Astrocyte of the spinal cord (primary cell): ENCODE measurements around the gene RAET1E.

Experiments
- DNase-seq: peaks from one replicate; pipeline ENCODE4 v3.0.0; 2011; ENCODE audit warnings: low read depth, low spot score
- H3K4me3 ChIP-seq: 2 replicates; pipeline ENCODE4 v1.5.1; 2011; ENCODE audit warnings: low read depth, mild to moderate bottlenecking, low read length, moderate library complexity
- CTCF ChIP-seq: IDR thresholded peaks from 2 replicates; pipeline ENCODE4 v1.5.1; 2012; ENCODE audit warnings: low read depth, mild to moderate bottlenecking, low read length, inconsistent platforms
- in situ Hi-C: cut with HindIII; loops from 2 replicates; pipeline ENCODE4 v1.10.0; 2017; ENCODE audit warnings: low sequenced_read_pairs

RAET1E gene

GRCh38 chr6:149906405-149906804 lies 8.5 kb upstream of the RAET1E start:
- no peak for TF ChIP-seq CTCF
- in situ Hi-C loops = no loop called here

DNA sequence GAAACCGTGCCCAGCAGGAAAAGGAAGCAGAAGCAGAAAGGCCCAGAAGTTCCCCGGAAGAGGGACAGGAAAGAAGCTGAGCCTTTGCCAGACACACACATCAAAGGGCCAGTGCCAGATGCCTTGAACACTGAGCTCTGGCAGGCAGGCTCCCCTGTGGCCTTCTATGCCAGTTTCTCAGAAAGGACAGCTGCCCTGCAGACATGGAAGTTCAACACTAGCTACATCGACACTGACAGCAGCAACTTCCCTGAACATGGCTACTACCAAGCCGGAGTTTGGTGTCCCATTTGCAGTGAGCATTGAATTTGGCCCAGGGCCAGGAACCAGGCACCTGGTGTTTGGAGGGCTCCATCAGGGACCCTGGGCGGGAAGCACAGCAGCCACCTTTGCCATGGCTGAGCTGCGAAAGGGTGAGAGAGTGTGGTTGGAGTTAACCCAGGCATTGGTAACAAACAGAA lies 8.0 kb upstream of the RAET1E start:
- no peak for TF ChIP-seq CTCF
- in situ Hi-C loops = no loop called here
- no peak overlapping the region for H3K4me3 ChIP-seq
- no peak for DNase-seq

More at GRCh38 chr6:149906405-149906804, 8.5 kb upstream of the RAET1E start:
- no peak overlapping the region for H3K4me3 ChIP-seq
- no peak for DNase-seq

DNA sequence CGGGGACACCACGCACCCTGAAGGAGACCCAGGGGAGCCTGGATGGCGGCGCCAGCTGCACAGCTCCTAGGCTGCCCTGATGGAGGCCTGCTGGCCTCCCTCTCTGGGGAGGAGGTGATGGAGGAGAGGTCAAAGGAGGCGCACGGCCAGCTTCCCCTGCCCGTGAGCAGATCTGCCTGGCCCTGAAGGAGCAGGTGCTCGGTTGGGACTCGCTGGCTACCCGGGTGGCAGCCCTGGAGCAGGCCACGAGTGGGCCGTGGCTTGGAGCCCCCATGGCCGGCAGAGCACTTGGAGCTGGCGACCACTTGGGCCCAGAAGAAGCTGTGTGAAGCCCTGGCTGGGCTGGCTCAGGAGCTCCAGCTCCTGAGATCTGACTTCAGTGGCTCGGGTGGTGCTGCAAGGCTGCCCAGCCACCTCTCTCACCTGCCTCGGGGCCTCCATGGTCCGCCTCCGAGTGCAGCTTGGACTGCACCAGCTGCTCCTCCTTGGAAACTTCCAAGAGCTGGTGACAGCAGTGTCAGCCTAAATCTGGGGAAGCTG lies 7.5 kb upstream of the RAET1E start:
- TF ChIP-seq CTCF = no peak
- H3K4me3 ChIP-seq = no peak overlapping the region
- DNase-seq = no peak
- in situ Hi-C loops = no loop called here

DNA sequence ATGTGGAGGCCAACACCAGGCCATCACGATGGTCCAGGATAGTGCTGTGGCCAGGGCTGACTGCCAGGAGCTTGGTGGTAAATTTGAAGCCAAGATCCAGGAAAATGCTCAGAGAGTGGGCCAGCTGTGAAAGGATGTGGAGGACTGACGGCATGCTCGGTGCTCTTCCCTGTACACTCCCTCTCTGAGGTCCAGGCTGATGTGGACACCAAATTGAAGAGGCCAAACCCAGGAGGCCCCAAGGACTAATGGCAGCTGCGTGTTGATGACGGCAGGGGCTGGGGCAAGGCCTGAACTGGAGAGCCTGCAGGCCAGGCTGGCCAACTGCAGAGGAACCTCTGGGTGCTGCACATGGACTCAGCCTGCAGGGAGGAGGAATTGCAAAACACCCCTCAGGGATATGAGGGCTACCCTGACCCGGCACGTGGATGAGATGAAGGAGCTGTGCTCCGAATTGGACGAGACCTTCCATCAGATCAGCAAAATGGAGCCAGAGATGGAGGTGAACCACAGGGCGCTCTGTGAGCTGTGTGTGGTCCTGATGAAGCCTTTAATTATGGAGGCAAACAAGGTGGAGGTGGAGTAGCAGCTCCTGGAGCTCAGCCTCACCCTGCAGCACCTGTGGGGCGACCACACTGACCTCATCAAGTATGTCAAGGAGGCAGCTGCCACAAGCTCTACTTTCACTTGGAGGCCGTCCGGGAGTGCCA lies 6.9 kb upstream of the RAET1E start:
- no peak for DNase-seq
- TF ChIP-seq CTCF = no peak
- no peak overlapping the region for H3K4me3 ChIP-seq
- in situ Hi-C loops = no loop called here

DNA sequence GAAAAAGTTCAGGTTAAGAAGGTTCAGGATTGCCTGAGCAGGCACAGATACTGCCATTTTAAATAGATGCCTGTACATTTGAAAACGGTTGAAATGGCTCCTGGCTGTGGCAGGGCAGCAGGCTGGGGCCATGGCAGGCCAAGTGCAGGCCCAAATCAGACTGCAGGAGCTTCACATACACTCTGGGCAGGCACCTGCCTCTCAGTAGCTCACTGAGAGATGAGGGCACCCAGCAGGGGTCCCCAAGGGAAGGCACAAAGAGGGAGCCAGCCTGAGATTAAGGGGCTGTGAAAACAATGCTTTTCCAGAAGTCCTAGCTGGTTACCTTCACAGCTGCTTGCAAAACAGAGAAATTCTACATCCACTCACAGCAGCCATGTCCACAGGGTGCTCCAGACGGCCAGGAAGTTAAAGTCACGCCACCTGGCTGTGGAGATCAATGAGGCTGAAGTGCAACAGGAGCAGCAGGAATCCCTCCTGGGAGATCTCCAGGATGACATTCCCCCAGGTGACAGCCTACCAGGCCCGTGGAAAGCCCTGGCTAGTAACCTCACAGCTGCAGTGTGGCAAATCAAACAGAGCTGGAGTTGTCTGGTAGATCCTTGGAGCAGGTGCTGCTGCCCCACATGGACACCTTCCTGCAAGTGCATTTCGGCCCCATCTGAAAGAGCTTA lies 6.2 kb upstream of the RAET1E start:
- in situ Hi-C loops = no loop called here

More for the DNA sequence above, 6.2 kb upstream of the RAET1E start:
- no peak overlapping the region for H3K4me3 ChIP-seq
- DNase-seq = no peak
- no peak for TF ChIP-seq CTCF
